Measurements from ENCODE around the gene PITPNB. TPM values are rescaled to one million over a fixed set of nuclear protein-coding genes. Genes with fewer than 3 reads are reported as not detected.

Gene PITPNB
- total and polyA plus RNA-seq, 2 of the 13 experiments (the other 11 are each of a cell fraction or from before 2014, with no cell fraction given) = 17.0 to 30.1 TPM

- no peak for TF ChIP-seq MLXIP (CRISPR knock-in tag; IDR thresholded peaks at IDR 0.05; ENCODE audit: borderline replicate concordance)
- no peak for TF ChIP-seq ZNF766 (CRISPR knock-in tag; IDR thresholded peaks at IDR 0.05; ENCODE audit: borderline replicate concordance)
- no peak for TF ChIP-seq ELF1 (CRISPR knock-in tag; IDR thresholded peaks at IDR 0.05)
- TF ChIP-seq ZNF253 (CRISPR knock-in tag; IDR thresholded peaks at IDR 0.05; ENCODE audit: borderline replicate concordance) = no peak
- TF ChIP-seq, protein P1, sequence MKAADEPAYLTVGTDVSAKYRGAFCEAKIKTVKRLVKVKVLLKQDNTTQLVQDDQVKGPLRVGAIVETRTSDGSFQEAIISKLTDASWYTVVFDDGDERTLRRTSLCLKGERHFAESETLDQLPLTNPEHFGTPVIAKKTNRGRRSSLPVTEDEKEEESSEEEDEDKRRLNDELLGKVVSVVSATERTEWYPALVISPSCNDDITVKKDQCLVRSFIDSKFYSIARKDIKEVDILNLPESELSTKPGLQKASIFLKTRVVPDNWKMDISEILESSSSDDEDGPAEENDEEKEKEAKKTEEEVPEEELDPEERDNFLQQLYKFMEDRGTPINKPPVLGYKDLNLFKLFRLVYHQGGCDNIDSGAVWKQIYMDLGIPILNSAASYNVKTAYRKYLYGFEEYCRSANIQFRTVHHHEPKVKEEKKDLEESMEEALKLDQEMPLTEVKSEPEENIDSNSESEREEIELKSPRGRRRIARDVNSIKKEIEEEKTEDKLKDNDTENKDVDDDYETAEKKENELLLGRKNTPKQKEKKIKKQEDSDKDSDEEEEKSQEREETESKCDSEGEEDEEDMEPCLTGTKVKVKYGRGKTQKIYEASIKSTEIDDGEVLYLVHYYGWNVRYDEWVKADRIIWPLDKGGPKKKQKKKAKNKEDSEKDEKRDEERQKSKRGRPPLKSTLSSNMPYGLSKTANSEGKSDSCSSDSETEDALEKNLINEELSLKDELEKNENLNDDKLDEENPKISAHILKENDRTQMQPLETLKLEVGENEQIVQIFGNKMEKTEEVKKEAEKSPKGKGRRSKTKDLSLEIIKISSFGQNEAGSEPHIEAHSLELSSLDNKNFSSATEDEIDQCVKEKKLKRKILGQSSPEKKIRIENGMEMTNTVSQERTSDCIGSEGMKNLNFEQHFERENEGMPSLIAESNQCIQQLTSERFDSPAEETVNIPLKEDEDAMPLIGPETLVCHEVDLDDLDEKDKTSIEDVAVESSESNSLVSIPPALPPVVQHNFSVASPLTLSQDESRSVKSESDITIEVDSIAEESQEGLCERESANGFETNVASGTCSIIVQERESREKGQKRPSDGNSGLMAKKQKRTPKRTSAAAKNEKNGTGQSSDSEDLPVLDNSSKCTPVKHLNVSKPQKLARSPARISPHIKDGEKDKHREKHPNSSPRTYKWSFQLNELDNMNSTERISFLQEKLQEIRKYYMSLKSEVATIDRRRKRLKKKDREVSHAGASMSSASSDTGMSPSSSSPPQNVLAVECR (CRISPR knock-in tag; IDR thresholded peaks at IDR 0.05; ENCODE audit: borderline replicate concordance) = 0 out of 2 replicates have a peak, but pooled peaks have one; percentile 10
- TF ChIP-seq MYPOP (CRISPR knock-in tag; IDR thresholded peaks at IDR 0.05) = no peak
- no peak for TF ChIP-seq ZFP1 (CRISPR knock-in tag; IDR thresholded peaks at IDR 0.05)
- peak; percentile 13 for TF ChIP-seq MYC (CRISPR knock-in tag; IDR thresholded peaks at IDR 0.05; ENCODE audit: borderline replicate concordance)
- no peak for TF ChIP-seq ZNF598 (CRISPR knock-in tag; IDR thresholded peaks at IDR 0.05; ENCODE audit: borderline replicate concordance)
- TF ChIP-seq, protein P2, sequence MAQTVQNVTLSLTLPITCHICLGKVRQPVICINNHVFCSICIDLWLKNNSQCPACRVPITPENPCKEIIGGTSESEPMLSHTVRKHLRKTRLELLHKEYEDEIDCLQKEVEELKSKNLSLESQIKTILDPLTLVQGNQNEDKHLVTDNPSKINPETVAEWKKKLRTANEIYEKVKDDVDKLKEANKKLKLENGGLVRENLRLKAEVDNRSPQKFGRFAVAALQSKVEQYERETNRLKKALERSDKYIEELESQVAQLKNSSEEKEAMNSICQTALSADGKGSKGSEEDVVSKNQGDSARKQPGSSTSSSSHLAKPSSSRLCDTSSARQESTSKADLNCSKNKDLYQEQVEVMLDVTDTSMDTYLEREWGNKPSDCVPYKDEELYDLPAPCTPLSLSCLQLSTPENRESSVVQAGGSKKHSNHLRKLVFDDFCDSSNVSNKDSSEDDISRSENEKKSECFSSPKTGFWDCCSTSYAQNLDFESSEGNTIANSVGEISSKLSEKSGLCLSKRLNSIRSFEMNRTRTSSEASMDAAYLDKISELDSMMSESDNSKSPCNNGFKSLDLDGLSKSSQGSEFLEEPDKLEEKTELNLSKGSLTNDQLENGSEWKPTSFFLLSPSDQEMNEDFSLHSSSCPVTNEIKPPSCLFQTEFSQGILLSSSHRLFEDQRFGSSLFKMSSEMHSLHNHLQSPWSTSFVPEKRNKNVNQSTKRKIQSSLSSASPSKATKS (CRISPR knock-in tag; IDR thresholded peaks at IDR 0.05) = no peak
- TF ChIP-seq THYN1 (CRISPR knock-in tag; IDR thresholded peaks at IDR 0.05; ENCODE audit: borderline replicate concordance, low read depth) = no peak
- TF ChIP-seq ZNF746 (CRISPR knock-in tag; IDR thresholded peaks at IDR 0.05) = no peak
- no peak for TF ChIP-seq TAF15 (IDR thresholded peaks at IDR 0.05; ENCODE audit: low read depth, low read length, poor library complexity, severe bottlenecking)
- no peak for TF ChIP-seq MAFK (conservative IDR thresholded peaks at IDR 0.05 in 1 of 2, IDR thresholded peaks at IDR 0.05 in 1 of 2; ENCODE audit: low read length in 2 of 2)
- TF ChIP-seq ZFP90 (CRISPR knock-in tag; IDR thresholded peaks at IDR 0.05; ENCODE audit: borderline replicate concordance) = 0 out of 2 replicates have a peak, but pooled peaks have one; percentile 2
- TF ChIP-seq ELF4 (CRISPR knock-in tag; IDR thresholded peaks at IDR 0.05; ENCODE audit: borderline replicate concordance) = 0 out of 2 replicates have a peak, but pooled peaks have one; percentile 30
- TF ChIP-seq RAD21 (CRISPR knock-in tag; IDR thresholded peaks at IDR 0.05) = no peak
- TF ChIP-seq TRIM24 (CRISPR knock-in tag; IDR thresholded peaks at IDR 0.05) = no peak
These were observed 475 bp downstream of the PITPNB start (continued) for GRCh38 chr22:27918341-27919221.
